Mesendoderm (in vitro differentiated cells): ENCODE results near the gene ERI3.

ENCODE experiments used
- DNase-seq: peaks from one replicate; pipeline ENCODE4 v3.0.0; 2013
- H2AK5ac ChIP-seq: 2 replicates; pipeline ENCODE4 v1.6.1; 2013; ENCODE audit warnings: low read length, inconsistent platforms
- H2BK120ac ChIP-seq: 2 replicates; pipeline ENCODE4 v1.6.1; 2013; ENCODE audit warnings: low read depth, mild to moderate bottlenecking, low read length, moderate library complexity, mixed read lengths
- H2BK15ac ChIP-seq: replicated peaks from 2 replicates; pipeline ENCODE4 v1.6.1; 2013; ENCODE audit warnings: low read depth, mild to moderate bottlenecking, moderate library complexity
- H2BK5ac ChIP-seq: 2 replicates; pipeline ENCODE4 v1.6.1; 2013; ENCODE audit warnings: low read length, inconsistent platforms
- H3K18ac ChIP-seq: 2 replicates; pipeline ENCODE4 v1.6.1; 2013; ENCODE audit warnings: mild to moderate bottlenecking, low read length, mixed read lengths
- H3K23ac ChIP-seq: one replicate; pipeline ENCODE4 v1.6.1; 2013; ENCODE audit warnings: low read length
- H3K27ac ChIP-seq: 2 replicates; pipeline ENCODE4 v1.5.1; 2013; ENCODE audit warnings: low read depth, mild to moderate bottlenecking, inconsistent platforms, low read length, moderate library complexity
- H3K27me3 ChIP-seq: 2 replicates; pipeline ENCODE4 v1.6.1; 2013; ENCODE audit warnings: low read length, control low read depth, mild to moderate bottlenecking, inconsistent platforms; ENCODE audit not compliant: insufficient read depth, poor library complexity
- H3K36me3 ChIP-seq: 2 replicates; pipeline ENCODE4 v1.6.1; 2013; ENCODE audit warnings: low read length, inconsistent platforms; ENCODE audit not compliant: control insufficient read depth, insufficient read depth
- H3K4ac ChIP-seq: one replicate; pipeline ENCODE4 v1.6.1; 2013; ENCODE audit warnings: low read depth, mild to moderate bottlenecking, low read length, moderate library complexity
- H3K4me1 ChIP-seq: 2 replicates; pipeline ENCODE4 v1.6.1; 2013; ENCODE audit warnings: low read depth, low read length, inconsistent platforms; ENCODE audit not compliant: control insufficient read depth
- H3K4me2 ChIP-seq: 2 replicates; pipeline ENCODE4 v1.6.1; 2013; ENCODE audit warnings: low read length
- H3K4me3 ChIP-seq: 2 replicates; pipeline ENCODE4 v1.5.1; 2013; ENCODE audit warnings: mild to moderate bottlenecking, low read length
- H3K56ac ChIP-seq: one replicate; pipeline ENCODE4 v1.6.1; 2013; ENCODE audit warnings: low read length
- H3K79me1 ChIP-seq: 2 replicates; pipeline ENCODE4 v1.6.1; 2013; ENCODE audit warnings: low read length, inconsistent platforms
- H3K79me2 ChIP-seq: 2 replicates; pipeline ENCODE4 v1.6.1; 2013; ENCODE audit warnings: mild to moderate bottlenecking, low read length; ENCODE audit not compliant: control insufficient read depth, insufficient read depth
- H3K9ac ChIP-seq: 2 replicates; pipeline ENCODE4 v1.6.1; 2013; ENCODE audit warnings: low read length, inconsistent platforms
- H4K5ac ChIP-seq: one replicate; pipeline ENCODE4 v1.6.1; 2013; ENCODE audit warnings: low read length
- H4K8ac ChIP-seq: one replicate; pipeline ENCODE4 v1.6.1; 2013; ENCODE audit warnings: low read depth, mild to moderate bottlenecking, control low read depth, low read length, moderate library complexity
- WGBS: extraction: QIAGEN DNeasy Blood & Tissue Kit; methylation state at CpG from one replicate; pipeline ENCODE4 v1.1.7; 2013; ENCODE audit warnings: low lambda C conversion rate, missing lambda C conversion rate; ENCODE audit not compliant: insufficient coverage; ENCODE audit errors: extremely low coverage; 5-methylcytosine and 5-hydroxymethylcytosine counted together

Gene ERI3

DNA sequence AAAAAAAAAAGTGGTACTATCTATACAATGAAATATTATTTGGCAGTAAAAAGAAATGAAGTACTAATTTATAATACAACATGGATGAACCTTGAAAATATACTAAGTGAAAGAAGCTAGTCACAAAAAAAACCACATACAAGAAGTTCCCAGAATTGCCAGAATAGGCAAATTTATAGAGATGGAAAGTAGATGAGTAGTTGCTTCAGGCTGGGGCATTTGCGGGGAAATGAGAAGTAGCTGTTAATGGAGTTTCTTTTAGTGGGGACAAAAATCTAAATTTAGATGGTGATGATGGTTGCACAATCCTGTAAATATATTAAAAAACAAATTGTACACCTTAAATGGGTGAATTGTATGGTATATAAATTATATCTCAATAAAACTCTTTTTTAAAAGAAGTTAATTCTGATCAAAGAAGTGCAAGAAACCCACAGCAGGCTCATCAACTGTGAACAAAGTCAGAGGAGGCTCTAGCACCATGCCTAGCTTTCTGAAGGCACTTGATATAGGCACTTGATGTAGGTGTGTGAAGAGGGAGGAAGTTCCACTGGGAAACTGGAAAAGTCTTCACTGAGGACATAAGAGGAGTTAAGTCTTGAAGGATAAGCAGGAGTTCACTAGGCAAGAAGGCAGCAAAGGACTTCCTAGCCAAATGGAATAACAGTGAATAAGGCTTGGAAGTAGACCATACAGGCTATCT lies 89.2 kb downstream of the ERI3 start:
- Histone ChIP-seq H3K27me3 (no peaks in the 10 kb centered on the region), H3K9ac (no peak overlapping the region), H3K56ac (no peak overlapping the region), H3K4me2 (no peak overlapping the region), H3K18ac (no peak overlapping the region), H4K5ac (no peak overlapping the region), H3K36me3 (no peaks in the 10 kb centered on the region), H4K8ac (no peak overlapping the region), H3K4ac (no peak overlapping the region), H3K79me2 (no peaks in the 10 kb centered on the region), H2AK5ac (no peak overlapping the region), H2BK5ac (no peak overlapping the region), H3K4me1 (peaks cover 4% of the 10 kb centered on the region), H3K27ac (no peak overlapping the region), H3K79me1 (peaks cover under 1% of the 10 kb centered on the region), H3K4me3 (no peak overlapping the region), H2BK120ac (no peak overlapping the region), H3K23ac (no peak overlapping the region), H2BK15ac (no peak overlapping the region)
- WGBS: no CpG with 5 or more reads among the region's 1 CpG
- DNase-seq: no peak

DNA sequence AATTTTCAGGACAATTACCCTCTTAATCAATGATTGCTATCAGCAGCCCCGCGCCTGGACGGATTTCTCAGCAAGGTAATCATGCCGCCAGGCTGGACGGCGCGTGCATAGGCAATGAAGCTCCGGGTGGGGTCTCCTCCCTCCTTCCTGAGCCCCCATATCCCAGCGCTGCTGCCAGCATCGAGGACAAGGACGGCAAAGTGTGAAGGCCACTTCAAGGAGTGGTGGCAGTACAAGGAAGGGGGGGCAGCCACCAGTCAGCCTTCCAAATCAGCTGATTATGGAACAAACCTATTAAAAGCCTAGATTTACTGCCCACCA lies 90.6 kb downstream of the ERI3 start:
- Histone ChIP-seq H4K8ac (no peak overlapping the region), H3K36me3 (no peaks in the 10 kb centered on the region), H3K27me3 (no peaks in the 10 kb centered on the region), H3K9ac (no peak overlapping the region), H3K4me3 (no peak overlapping the region), H3K4ac (no peak overlapping the region), H2BK120ac (no peak overlapping the region), H3K23ac (no peak overlapping the region), H3K79me2 (no peaks in the 10 kb centered on the region), H3K27ac (no peak overlapping the region), H3K79me1 (peaks cover 2% of the 10 kb centered on the region), H3K4me1 (peaks cover 4% of the 10 kb centered on the region), H2AK5ac (no peak overlapping the region), H3K4me2 (no peak overlapping the region), H2BK15ac (no peak overlapping the region), H3K18ac (no peak overlapping the region), H4K5ac (no peak overlapping the region), H3K56ac (no peak overlapping the region), H2BK5ac (no peak overlapping the region)
- no peak for DNase-seq
- no CpG with 5 or more reads among the region's 11 CpGs for WGBS

DNA sequence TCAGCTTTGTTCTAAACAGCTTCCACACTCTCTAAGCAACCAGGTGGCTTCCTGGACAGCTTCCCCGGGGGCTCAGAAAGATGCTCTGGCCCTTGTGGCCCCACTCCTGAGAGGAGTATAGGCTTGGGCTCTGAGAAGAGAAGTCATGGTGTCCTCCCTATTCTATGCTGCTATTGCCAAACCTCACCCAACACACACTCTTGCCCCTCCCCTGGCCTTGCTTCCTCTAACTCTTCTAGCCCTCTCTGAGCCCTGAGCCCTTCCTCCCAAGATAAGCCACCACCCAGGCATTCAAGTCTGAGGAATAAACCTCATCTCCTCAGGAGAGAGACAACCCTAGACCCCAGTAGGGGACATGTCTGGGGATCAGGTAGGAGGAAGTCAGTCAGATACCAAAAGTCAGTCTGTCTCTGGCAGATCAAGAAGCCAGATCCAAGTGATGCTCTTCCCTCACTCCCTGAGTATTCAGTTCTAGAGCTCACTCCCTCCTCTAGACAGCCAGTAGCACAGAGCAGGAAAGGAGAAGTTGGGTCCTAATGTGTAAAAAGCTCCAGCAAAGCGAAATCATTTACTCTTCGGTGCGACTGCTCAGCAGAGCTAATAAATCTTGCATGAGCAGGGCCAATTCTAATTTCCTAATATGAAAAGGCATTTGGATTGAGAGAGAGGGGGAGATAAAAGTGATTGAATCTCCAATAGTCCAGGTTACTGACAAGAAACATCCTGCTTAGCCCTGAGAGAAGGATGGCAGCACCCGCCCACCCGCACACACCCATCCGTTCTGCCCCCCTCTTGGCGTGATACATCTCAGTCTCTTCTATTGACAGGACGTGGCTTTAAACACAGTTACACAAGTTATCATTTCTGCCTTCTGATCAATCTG lies 91.2 kb downstream of the ERI3 start:
- Histone ChIP-seq H3K27ac (no peak overlapping the region), H3K27me3 (no peaks in the 10 kb centered on the region), H3K9ac (no peak overlapping the region), H3K18ac (no peak overlapping the region), H3K79me1 (peaks cover 2% of the 10 kb centered on the region), H3K4me3 (no peak overlapping the region), H3K23ac (no peak overlapping the region), H4K8ac (no peak overlapping the region), H4K5ac (no peak overlapping the region), H3K4ac (no peak overlapping the region), H2BK5ac (no peak overlapping the region), H2BK15ac (no peak overlapping the region), H3K36me3 (no peaks in the 10 kb centered on the region), H3K56ac (no peak overlapping the region), H3K4me1 (peaks cover 4% of the 10 kb centered on the region), H2BK120ac (no peak overlapping the region), H3K79me2 (no peaks in the 10 kb centered on the region), H2AK5ac (no peak overlapping the region), H3K4me2 (no peak overlapping the region)
- no CpG with 5 or more reads among the region's 9 CpGs for WGBS
- DNase-seq: peak; percentile 8

DNA sequence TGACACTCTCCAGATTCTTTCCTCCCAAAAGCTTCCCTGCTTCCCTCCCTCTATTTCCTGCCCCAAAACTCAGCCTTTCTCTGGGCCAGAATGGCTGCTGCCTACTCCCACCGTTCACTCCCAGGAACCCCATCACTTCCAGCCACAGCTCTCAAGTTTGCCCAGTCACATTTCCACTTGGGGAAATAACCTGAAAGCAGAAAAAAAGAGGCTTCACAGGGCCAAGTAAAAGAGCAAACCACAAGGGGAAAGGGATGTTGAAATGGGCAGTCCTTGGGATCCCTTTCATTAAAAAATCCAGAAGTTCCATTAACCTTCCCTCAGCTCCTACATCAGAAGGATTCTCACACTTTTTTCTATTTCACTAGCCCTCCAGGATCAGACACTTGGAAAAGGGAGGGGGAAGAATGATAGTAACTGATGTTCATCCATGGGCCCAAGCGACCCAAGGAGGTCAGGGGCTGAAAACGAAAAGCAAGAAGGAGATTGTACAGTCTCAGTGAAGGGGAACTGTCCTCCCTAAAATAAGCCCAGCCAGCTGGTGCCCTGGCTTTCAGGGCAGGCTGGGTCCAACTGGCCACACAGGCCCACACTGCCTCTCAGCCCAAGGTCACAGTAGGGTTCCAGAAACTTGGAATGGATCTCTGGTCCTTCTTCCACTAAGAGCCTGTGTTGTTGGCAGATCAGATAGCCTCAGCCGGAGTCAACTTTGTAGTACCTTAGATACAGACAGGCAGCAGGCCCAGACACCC lies 92.1 kb downstream of the ERI3 start:
- no peak overlapping the region for H4K5ac ChIP-seq
- peaks cover 4% of the 10 kb centered on the region for H3K4me1 ChIP-seq
- H3K56ac ChIP-seq: peak overlapping the region; percentile 6
- no peak overlapping the region for H3K27ac ChIP-seq
- H2AK5ac ChIP-seq: no peak overlapping the region
- H3K79me2 ChIP-seq: no peaks in the 10 kb centered on the region
- no peak overlapping the region for H3K23ac ChIP-seq
- H3K18ac ChIP-seq: no peak overlapping the region
- no peak overlapping the region for H4K8ac ChIP-seq
- no peak overlapping the region for H3K4me3 ChIP-seq
- H3K4ac ChIP-seq: no peak overlapping the region
- no peak overlapping the region for H3K4me2 ChIP-seq
- no peak overlapping the region for H2BK15ac ChIP-seq
- no CpG with 5 or more reads among the region's 4 CpGs for WGBS
- H3K36me3 ChIP-seq: no peaks in the 10 kb centered on the region
- no peak overlapping the region for H2BK5ac ChIP-seq
- no peak for DNase-seq
- H2BK120ac ChIP-seq: no peak overlapping the region
- no peaks in the 10 kb centered on the region for H3K27me3 ChIP-seq
- H3K79me1 ChIP-seq: peaks cover 2% of the 10 kb centered on the region
- no peak overlapping the region for H3K9ac ChIP-seq

DNA sequence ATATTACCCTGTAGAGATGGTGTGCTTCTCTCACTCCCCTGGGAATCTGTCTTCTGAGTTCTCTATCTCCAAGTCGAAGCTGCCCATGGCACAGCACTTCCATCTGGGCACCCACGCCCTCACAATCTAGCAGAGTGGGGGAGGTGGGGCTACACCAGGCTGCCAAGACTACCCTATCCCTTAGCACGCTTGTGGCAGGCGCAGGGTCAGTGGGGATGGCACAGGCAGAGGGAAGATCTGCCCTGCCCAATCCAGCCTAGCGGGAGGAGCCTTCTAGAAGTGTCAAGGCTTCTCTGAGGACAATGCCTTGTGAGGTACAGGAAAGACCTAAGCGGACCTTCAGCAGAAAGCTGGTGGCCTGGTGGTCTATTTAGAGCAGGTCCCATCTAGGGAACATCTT lies 92.6 kb downstream of the ERI3 start:
- peak overlapping the region; percentile 6 for H3K56ac ChIP-seq
- H3K23ac ChIP-seq: no peak overlapping the region
- no peak overlapping the region for H2BK15ac ChIP-seq
- H3K79me2 ChIP-seq: no peaks in the 10 kb centered on the region
- H2AK5ac ChIP-seq: no peak overlapping the region
- H3K36me3 ChIP-seq: no peaks in the 10 kb centered on the region
- H4K8ac ChIP-seq: no peak overlapping the region
- H3K27me3 ChIP-seq: no peaks in the 10 kb centered on the region
- H3K27ac ChIP-seq: no peak overlapping the region
- H3K4me3 ChIP-seq: no peak overlapping the region
- no peak overlapping the region for H3K9ac ChIP-seq
- no peak overlapping the region for H2BK120ac ChIP-seq
- no peak overlapping the region for H3K4ac ChIP-seq
- H3K79me1 ChIP-seq: peaks cover 2% of the 10 kb centered on the region
- no peak overlapping the region for H3K4me2 ChIP-seq
- no CpG with 5 or more reads among the region's 6 CpGs for WGBS
- no peak for DNase-seq
- H4K5ac ChIP-seq: no peak overlapping the region
- no peak overlapping the region for H2BK5ac ChIP-seq
- H3K4me1 ChIP-seq: peaks cover 4% of the 10 kb centered on the region
- H3K18ac ChIP-seq: no peak overlapping the region
